HEK293 (cell line): ENCODE measurements around the gene BCL2L11.

ENCODE experiments used
- CTCF ChIA-PET: fragments of 350-600 bp; formaldehyde crosslinking; extraction: SDS; loops from one replicate; lab custom pipeline; 2021; ENCODE audit warnings: antibody characterized with exemption; lab: Yijun Ruan, JAX
- POLR2A ChIA-PET: fragments of 300-600 bp; formaldehyde crosslinking; extraction: SDS; loops from one replicate; lab custom pipeline; 2020; ENCODE audit warnings: antibody characterized with exemption, inconsistent platforms; lab: Yijun Ruan, JAX
- H3K27ac ChIP-seq: fragments of 200-500 bp; sonication (Bioruptor generic); 2 replicates; pipeline ENCODE4 v1.5.1; 2014; ENCODE audit warnings: low read depth, low read length, control low read depth, inconsistent platforms; ENCODE audit errors: extremely low read depth
- H3K36me3 ChIP-seq, 2 experiments: fragments of 200-500 bp in 1 of 2; sonication (Bioruptor generic) in 1 of 2; 1 replicate in 1 of 2; 2 replicates in 1 of 2; pipeline ENCODE4 v1.5.1; 2014 to 2017; ENCODE audit warnings: inconsistent platforms in 2 of 2, low read length in 2 of 2; ENCODE audit not compliant: control insufficient read depth in 2 of 2, insufficient read depth in 1 of 2
- H3K4me1 ChIP-seq: fragments of 200-500 bp; sonication (Bioruptor generic); 2 replicates; pipeline ENCODE4 v1.5.1; 2014; ENCODE audit warnings: mild to moderate bottlenecking, low read length, inconsistent platforms; ENCODE audit not compliant: control insufficient read depth, insufficient read depth
- H3K4me3 ChIP-seq: 2 replicates; pipeline ENCODE4 v1.5.1; 2011; ENCODE audit warnings: low read depth, mild to moderate bottlenecking, control low read depth, low read length, moderate library complexity
- H3K9me3 ChIP-seq: fragments of 200-500 bp; sonication (Bioruptor generic); 2 replicates; pipeline ENCODE4 v1.5.1; 2014; ENCODE audit warnings: low read depth, low read length, inconsistent platforms; ENCODE audit not compliant: control insufficient read depth, insufficient read depth
- BCL6B ChIP-seq: fragments of 450-650 bp; formaldehyde crosslinking; IDR thresholded peaks from 2 replicates; pipeline ENCODE4 v1.5.1; 2017; ENCODE audit warnings: missing biosample characterization, missing genetic modification characterization
- CTCF ChIP-seq: fragments of 450-650 bp; formaldehyde crosslinking; IDR thresholded peaks from 2 replicates; pipeline ENCODE4 v1.5.1; 2016; ENCODE audit warnings: missing biosample characterization, missing genetic modification characterization
- GFI1B ChIP-seq: fragments of 450-650 bp; formaldehyde crosslinking; IDR thresholded peaks from 2 replicates; pipeline ENCODE4 v1.5.1; 2016; ENCODE audit warnings: missing biosample characterization, missing genetic modification characterization
- GLI4 ChIP-seq: fragments of 450-650 bp; formaldehyde crosslinking; IDR thresholded peaks from 2 replicates; pipeline ENCODE4 v1.5.1; 2016; ENCODE audit warnings: missing biosample characterization, missing genetic modification characterization
- GLIS1 ChIP-seq: fragments of 450-650 bp; formaldehyde crosslinking; IDR thresholded peaks from 2 replicates; pipeline ENCODE4 v1.5.1; 2016; ENCODE audit warnings: missing biosample characterization, missing genetic modification characterization
- KLF9 ChIP-seq: fragments of 450-650 bp; formaldehyde crosslinking; IDR thresholded peaks from 2 replicates; pipeline ENCODE4 v1.5.1; 2016; ENCODE audit warnings: missing biosample characterization, missing genetic modification characterization, low read depth
- MYNN ChIP-seq: fragments of 450-650 bp; formaldehyde crosslinking; IDR thresholded peaks from 2 replicates; pipeline ENCODE4 v1.5.1; 2016; ENCODE audit warnings: missing biosample characterization, missing genetic modification characterization, borderline replicate concordance
- MZF1 ChIP-seq: fragments of 450-650 bp; formaldehyde crosslinking; IDR thresholded peaks from 2 replicates; pipeline ENCODE4 v1.5.1; 2017; ENCODE audit warnings: missing biosample characterization, missing genetic modification characterization, borderline replicate concordance
- ZBTB17 ChIP-seq: fragments of 450-650 bp; formaldehyde crosslinking; IDR thresholded peaks from 2 replicates; pipeline ENCODE4 v1.5.1; 2016; ENCODE audit warnings: missing biosample characterization, missing genetic modification characterization
- ZIC2 ChIP-seq: fragments of 450-650 bp; formaldehyde crosslinking; IDR thresholded peaks from 2 replicates; pipeline ENCODE4 v1.5.1; 2016; ENCODE audit warnings: missing biosample characterization, missing genetic modification characterization
- ZNF341 ChIP-seq: fragments of 450-650 bp; formaldehyde crosslinking; IDR thresholded peaks from 2 replicates; pipeline ENCODE4; 2016; ENCODE audit warnings: low read depth, missing biosample characterization, missing genetic modification characterization
- ZNF350 ChIP-seq: fragments of 450-650 bp; formaldehyde crosslinking; IDR thresholded peaks from 2 replicates; pipeline ENCODE4 v1.5.0; 2017; ENCODE audit warnings: missing biosample characterization, mild to moderate bottlenecking, missing genetic modification characterization
- ZNF423 ChIP-seq: fragments of 450-650 bp; formaldehyde crosslinking; IDR thresholded peaks from 2 replicates; pipeline ENCODE4 v1.5.1; 2016; ENCODE audit warnings: missing biosample characterization, missing genetic modification characterization
- ZNF501 ChIP-seq: fragments of 450-650 bp; formaldehyde crosslinking; IDR thresholded peaks from 2 replicates; pipeline ENCODE4 v1.5.1; 2016; ENCODE audit warnings: missing biosample characterization, missing genetic modification characterization
- ZNF585B ChIP-seq: fragments of 450-650 bp; formaldehyde crosslinking; IDR thresholded peaks from 2 replicates; pipeline ENCODE4 v1.5.1; 2016; ENCODE audit warnings: missing biosample characterization, missing genetic modification characterization
- ZNF600 ChIP-seq: fragments of 450-650 bp; formaldehyde crosslinking; IDR thresholded peaks from 2 replicates; pipeline ENCODE4 v1.5.1; 2016; ENCODE audit warnings: missing biosample characterization, missing genetic modification characterization
- ZNF623 ChIP-seq: fragments of 450-650 bp; formaldehyde crosslinking; IDR thresholded peaks from 2 replicates; pipeline ENCODE4 v1.5.1; 2016; ENCODE audit warnings: missing biosample characterization, missing genetic modification characterization
- ZNF626 ChIP-seq: fragments of 450-650 bp; sonication (Bioruptor Pico); formaldehyde crosslinking; IDR thresholded peaks from 2 replicates; pipeline ENCODE4 v1.5.1; 2018; ENCODE audit warnings: missing biosample characterization, missing genetic modification characterization, inconsistent platforms
- ZNF701 ChIP-seq: fragments of 450-650 bp; formaldehyde crosslinking; IDR thresholded peaks from 2 replicates; pipeline ENCODE4 v1.5.1; 2016; ENCODE audit warnings: missing biosample characterization, missing genetic modification characterization
- ZNF785 ChIP-seq: fragments of 450-650 bp; formaldehyde crosslinking; IDR thresholded peaks from 2 replicates; pipeline ENCODE4 v1.5.1; 2016; ENCODE audit warnings: missing biosample characterization, missing genetic modification characterization
- ZNF792 ChIP-seq: fragments of 450-650 bp; formaldehyde crosslinking; IDR thresholded peaks from 2 replicates; pipeline ENCODE4 v1.5.1; 2016; ENCODE audit warnings: missing biosample characterization, missing genetic modification characterization
- TF ChIP-seq, protein P1 (sequence below): fragments of 450-650 bp; formaldehyde crosslinking; IDR thresholded peaks from 2 replicates; pipeline ENCODE4 v1.5.1; 2017; ENCODE audit warnings: missing biosample characterization, missing genetic modification characterization
- TF ChIP-seq, protein P2 (sequence below): fragments of 450-650 bp; formaldehyde crosslinking; IDR thresholded peaks from 2 replicates; pipeline ENCODE4 v1.5.1; 2016; ENCODE audit warnings: missing biosample characterization, missing genetic modification characterization

The BCL2L11 gene

DNA sequence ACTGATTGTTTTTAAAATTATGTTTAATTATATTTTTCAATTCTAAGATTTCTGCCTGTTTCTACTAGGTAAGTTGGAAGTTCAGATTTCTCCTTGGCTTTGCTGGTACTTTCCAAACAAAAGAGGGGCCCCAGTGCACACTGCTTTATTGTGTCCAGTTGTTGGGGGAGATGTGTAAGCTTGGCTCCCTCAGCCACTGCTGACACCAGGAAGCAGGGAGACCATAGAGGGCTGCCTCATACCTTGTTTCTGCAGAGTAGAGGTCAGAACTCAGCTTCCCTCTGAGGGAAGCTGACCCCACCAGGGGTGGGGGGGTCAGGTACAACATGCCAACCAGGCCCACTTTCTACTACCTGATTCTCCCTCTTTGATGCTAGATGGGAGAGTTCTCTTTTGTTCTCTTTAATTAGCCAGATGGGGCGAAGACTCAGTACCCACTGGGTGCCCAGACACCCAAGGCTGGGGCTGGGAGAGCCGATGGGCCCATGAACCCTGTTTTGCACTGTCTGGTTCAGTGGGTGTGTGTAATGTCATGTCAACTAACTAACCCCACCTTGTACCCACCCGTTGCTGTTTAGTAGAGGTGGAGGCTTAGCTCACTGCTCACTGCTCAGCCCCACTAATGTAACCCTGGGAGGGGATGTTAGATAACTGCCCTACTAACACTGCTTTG is 14.7 kb downstream of the BCL2L11 start:
- H3K36me3 ChIP-seq: peaks cover 17 to 78% of the 10 kb centered on the region in 2 experiments
- TF ChIP-seq ZNF501 (tag by site-specific recombination): no peak
- TF ChIP-seq ZNF585B (tag by site-specific recombination): no peak
- no peak for TF ChIP-seq KLF9 (tag by site-specific recombination)
- no peak for TF ChIP-seq MYNN (tag by site-specific recombination)
- no peak for TF ChIP-seq ZNF785 (tag by site-specific recombination)
- no peak for TF ChIP-seq ZNF792 (tag by site-specific recombination)
- no peak for TF ChIP-seq ZNF626 (tag by site-specific recombination)
- TF ChIP-seq ZNF350 (tag by site-specific recombination): no peak
- TF ChIP-seq, protein P1, sequence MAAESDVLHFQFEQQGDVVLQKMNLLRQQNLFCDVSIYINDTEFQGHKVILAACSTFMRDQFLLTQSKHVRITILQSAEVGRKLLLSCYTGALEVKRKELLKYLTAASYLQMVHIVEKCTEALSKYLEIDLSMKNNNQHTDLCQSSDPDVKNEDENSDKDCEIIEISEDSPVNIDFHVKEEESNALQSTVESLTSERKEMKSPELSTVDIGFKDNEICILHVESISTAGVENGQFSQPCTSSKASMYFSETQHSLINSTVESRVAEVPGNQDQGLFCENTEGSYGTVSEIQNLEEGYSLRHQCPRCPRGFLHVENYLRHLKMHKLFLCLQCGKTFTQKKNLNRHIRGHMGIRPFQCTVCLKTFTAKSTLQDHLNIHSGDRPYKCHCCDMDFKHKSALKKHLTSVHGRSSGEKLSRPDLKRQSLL (tag by site-specific recombination): no peak
- no peak for TF ChIP-seq BCL6B (tag by site-specific recombination)
- no peak overlapping the region for H3K4me3 ChIP-seq
- CTCF ChIA-PET: interaction anchor here (3.1 kb wide), 1 partner anchor 10 kb away, joined by 9 read pairs; no protein-coding TSS in a partner anchor
- POLR2A ChIA-PET: interaction anchor here (1.0 kb wide), 1 partner anchor 15 kb away, joined by 3 read pairs; the partner anchor contains the start of gene BCL2L11
- no peak overlapping the region for H3K27ac ChIP-seq
- no peaks in the 10 kb centered on the region for H3K9me3 ChIP-seq
- H3K4me1 ChIP-seq: peaks cover 18% of the 10 kb centered on the region

DNA sequence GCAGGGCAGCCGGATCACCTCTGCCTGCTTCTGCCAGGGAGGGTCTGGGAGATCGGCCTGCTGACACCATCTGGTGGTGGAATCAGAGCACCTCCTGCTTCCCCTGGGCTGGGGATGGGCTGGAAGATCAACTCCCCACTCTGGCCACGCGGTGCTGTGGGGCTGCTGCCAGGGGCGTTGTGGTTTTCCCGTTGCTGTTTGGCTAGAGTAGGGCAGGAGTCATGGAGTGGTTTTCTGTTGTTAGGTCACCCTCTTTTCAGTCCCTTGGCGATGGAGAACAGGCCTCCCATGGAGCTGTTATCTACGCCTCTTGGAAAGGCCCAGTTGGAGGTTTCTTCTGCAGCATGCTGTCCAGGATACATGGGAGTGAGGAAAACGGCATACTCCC is 15.2 kb downstream of the BCL2L11 start:
- Histone ChIP-seq H3K27ac (no peak overlapping the region), H3K4me1 (peaks cover 18% of the 10 kb centered on the region), H3K4me3 (no peak overlapping the region), H3K9me3 (no peaks in the 10 kb centered on the region), H3K36me3 (peaks cover 12 to 78% of the 10 kb centered on the region in 2 experiments)
- ChIA-PET CTCF (interaction anchor here (0.6 to 3.1 kb wide), 2 partner anchors 11 to 230 kb away, joined by 3 to 9 read pairs; no protein-coding TSS in a partner anchor), POLR2A (interaction anchor here (1.0 kb wide), 1 partner anchor 15 kb away, joined by 3 read pairs; the partner anchor contains the start of gene BCL2L11)
- peak; percentile 81 for TF ChIP-seq CTCF (tag by site-specific recombination)
- no peak for TF ChIP-seq ZNF623 (tag by site-specific recombination)
- TF ChIP-seq, protein P2, sequence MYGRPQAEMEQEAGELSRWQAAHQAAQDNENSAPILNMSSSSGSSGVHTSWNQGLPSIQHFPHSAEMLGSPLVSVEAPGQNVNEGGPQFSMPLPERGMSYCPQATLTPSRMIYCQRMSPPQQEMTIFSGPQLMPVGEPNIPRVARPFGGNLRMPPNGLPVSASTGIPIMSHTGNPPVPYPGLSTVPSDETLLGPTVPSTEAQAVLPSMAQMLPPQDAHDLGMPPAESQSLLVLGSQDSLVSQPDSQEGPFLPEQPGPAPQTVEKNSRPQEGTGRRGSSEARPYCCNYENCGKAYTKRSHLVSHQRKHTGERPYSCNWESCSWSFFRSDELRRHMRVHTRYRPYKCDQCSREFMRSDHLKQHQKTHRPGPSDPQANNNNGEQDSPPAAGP: 0 out of 2 replicates have a peak, but pooled peaks have one; percentile 14
- TF ChIP-seq ZNF600 (tag by site-specific recombination): peak; percentile 86
- peak; percentile 95 for TF ChIP-seq GLIS1 (tag by site-specific recombination)
- TF ChIP-seq GFI1B (tag by site-specific recombination): no peak
- peak; percentile 75; the same call in 1 of the 2 replicates for TF ChIP-seq MZF1 (tag by site-specific recombination)
- TF ChIP-seq ZNF701 (tag by site-specific recombination): no peak
- no peak for TF ChIP-seq GLI4
- TF ChIP-seq ZNF423: peak; percentile 64; the same call in 1 of the 2 replicates
- TF ChIP-seq, protein P1 (tag by site-specific recombination): no peak
- peak; percentile 97 for TF ChIP-seq ZIC2
- peak; percentile 20; the same call in 1 of the 2 replicates for TF ChIP-seq ZBTB17
- TF ChIP-seq ZNF341 (tag by site-specific recombination): peak; percentile 22; the same call in 1 of the 2 replicates
